ENCODE results near the gene DCAF11. TPM values are rescaled to one million over a fixed set of nuclear protein-coding genes. Genes with fewer than 3 reads are reported as not detected.

The DCAF11 gene
- total and polyA plus RNA-seq, 2 of the 13 experiments (the other 11 are each of a cell fraction or from before 2014, with no cell fraction given), result 150 to 257 TPM

GRCh38 chr14:24098927-24099813, 15.4 kb upstream of the DCAF11 start (continued):
- TF ChIP-seq ZNF512 (CRISPR knock-in tag; IDR thresholded peaks at IDR 0.05), result no peak
- no peak for TF ChIP-seq ZSCAN30 (CRISPR knock-in tag; IDR thresholded peaks at IDR 0.05)
- no peak for TF ChIP-seq PRPF4 (IDR thresholded peaks at IDR 0.05; ENCODE audit: low read depth, low read length, poor library complexity, severe bottlenecking)
- TF ChIP-seq EED (CRISPR knock-in tag; IDR thresholded peaks at IDR 0.05), result peak; percentile 60; the same call in 1 of the 2 replicates
- TF ChIP-seq HNRNPUL1 (IDR thresholded peaks at IDR 0.05; ENCODE audit: low read depth, low read length), result no peak
- TF ChIP-seq ZNF710 (CRISPR knock-in tag; IDR thresholded peaks at IDR 0.05; ENCODE audit: borderline replicate concordance), result peak; percentile 35; the same call in 1 of the 2 replicates
- 0 out of 4 replicates have a peak, but pooled peaks of 1 of the 2 experiments have one; percentile 28 for TF ChIP-seq POLR2A (IDR thresholded peaks at IDR 0.05; ENCODE audit: insufficient read depth in 1 of 2, low read depth in 2 of 2, low read length in 2 of 2)
- peak; percentile 58; the same call in 1 of the 2 replicates for TF ChIP-seq SALL2 (CRISPR knock-in tag; IDR thresholded peaks at IDR 0.05)
- TF ChIP-seq CEBPB (IDR thresholded peaks at IDR 0.05; ENCODE audit: borderline replicate concordance, low read depth, low read length), result no peak
- peak; percentile 38; the same call in 1 of the 2 replicates for TF ChIP-seq BORCS8-MEF2B (CRISPR knock-in tag; IDR thresholded peaks at IDR 0.05)
- TF ChIP-seq ZNF687 (CRISPR knock-in tag; IDR thresholded peaks at IDR 0.05), result peak; percentile 31; the same call in 1 of the 2 replicates
- TF ChIP-seq SMARCC2 (IDR thresholded peaks at IDR 0.05), result no peak
